GM19043 (cell line): ENCODE results near the gene CEP112.
"Not testable (repeated sequence)": the region's sequence is repeated elsewhere in the genome, so short reads cannot be mapped to it uniquely, and the experiment has no call there.

Experiments used
- ATAC-seq: cut with Tn5 transposase; IDR thresholded peaks from one replicate; pipeline ENCODE4 v1.9.1; 2021; ENCODE audit warnings: low read depth; ENCODE audit not compliant: unreplicated experiment

CEP112 gene

DNA sequence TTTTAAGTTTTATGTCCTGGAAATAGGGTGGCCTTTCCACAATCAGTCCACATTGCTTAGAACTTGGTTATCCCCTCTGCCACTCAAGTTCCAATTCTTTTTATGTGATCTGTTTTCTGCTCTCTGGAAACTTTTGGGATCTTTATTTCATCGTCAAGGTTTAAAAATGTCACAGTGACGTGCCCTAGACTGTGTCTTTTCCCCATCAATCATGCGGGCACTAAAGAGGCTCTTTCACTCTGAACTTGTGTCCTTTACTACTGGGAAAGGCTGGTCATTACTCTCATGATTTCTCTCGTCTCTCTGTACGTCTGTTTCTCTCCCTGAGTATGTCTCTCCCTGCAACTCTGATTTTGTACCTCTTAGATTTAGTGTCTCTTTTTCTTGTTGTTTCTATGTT lies 440.7 kb downstream of the CEP112 start:
- no peak for ATAC-seq

DNA sequence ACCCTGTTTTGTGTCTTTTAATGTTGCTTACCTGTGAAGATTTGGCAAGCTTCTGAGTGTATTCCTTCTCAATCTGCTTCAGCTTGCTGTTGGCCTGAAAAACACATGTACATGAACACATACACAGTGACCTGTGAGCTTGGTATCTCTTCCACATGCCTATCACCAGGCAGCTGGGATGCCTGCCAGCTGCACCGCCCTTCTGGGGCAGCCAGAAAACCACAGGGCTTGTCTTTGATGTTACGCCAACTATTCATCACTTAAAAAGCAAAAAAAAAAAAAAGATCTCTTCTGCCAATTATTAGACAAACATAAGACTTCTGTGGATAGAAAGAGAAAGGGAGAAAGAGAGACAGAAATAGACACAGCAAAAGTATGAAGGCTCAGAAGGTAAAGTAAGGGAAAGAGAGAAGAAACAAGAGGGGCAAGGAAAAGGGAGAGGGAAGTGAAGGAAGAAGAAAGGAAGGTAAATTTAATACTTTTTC lies 441.3 kb downstream of the CEP112 start:
- ATAC-seq: no peak

DNA sequence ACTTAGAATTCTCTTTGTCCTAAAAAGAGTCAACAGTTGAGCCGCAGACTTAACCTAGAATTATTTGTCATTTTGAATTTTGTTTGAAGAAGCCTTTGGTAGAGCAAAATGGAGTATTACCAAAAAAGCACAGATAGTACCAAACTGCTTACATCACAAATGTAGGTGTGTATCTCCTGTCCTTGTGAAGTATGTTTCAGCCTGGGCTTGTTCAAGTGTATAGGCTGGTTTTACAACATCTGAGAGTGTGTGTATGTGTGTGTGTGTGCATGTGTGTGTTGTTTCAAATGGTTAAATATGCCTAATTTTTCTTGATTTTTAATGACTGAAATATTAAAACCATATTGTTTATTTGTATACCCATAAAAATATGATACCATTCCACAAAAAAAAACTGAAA lies 441.8 kb downstream of the CEP112 start:
- ATAC-seq: no peak

DNA sequence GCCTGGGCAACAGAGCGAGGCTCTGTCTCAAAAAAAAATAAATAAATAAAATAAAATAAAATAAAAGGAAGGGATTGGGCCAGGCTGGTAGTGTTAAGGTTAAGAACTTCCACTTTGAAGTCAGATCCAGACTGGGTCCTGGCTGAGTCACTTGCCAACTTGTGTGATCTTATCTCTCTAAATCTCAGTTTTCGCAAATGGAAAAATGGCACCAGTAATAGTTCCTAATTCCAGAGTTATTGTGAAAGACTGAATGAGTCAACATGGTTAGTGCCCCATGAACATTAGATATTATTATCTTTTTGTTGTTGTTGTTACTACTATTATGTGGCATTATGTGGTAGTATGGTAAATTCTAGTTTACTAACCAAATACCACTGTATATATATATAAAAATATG lies 442.5 kb downstream of the CEP112 start:
- ATAC-seq: no peak

DNA sequence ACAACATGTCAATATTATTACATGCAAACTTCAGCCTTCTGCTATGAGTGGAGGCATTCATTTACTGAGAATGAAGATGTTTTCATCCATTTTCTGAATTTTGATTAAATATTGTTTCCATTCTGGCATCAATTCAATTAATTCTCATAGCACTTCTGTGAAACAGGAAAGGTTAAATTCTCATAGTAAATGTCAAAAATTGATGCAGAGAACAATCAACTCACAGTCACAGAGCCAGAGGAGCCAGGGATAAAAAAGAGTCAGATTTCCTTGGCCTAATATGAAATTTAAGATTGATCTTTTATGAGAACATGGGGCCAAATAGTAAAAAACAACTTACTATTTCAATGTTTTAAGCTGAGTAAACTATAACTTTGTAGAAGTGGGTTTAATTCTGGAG lies 446.7 kb downstream of the CEP112 start:
- no peak for ATAC-seq

DNA sequence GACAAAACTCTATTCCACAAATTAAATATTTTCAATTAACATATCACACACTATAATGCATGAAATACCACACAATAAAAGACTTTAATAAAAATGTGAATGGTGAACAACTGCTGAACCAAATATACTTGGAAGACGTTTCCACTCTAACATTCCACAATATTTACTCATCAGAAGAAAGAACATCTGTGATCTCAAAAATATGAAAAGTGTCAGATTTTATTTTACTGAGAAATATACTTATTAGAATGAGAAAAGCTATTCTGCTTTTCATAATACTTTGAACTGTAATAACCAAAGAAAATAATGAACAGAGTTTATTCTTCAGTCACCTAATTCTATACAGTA lies 448.7 kb downstream of the CEP112 start:
- ATAC-seq: no peak

DNA sequence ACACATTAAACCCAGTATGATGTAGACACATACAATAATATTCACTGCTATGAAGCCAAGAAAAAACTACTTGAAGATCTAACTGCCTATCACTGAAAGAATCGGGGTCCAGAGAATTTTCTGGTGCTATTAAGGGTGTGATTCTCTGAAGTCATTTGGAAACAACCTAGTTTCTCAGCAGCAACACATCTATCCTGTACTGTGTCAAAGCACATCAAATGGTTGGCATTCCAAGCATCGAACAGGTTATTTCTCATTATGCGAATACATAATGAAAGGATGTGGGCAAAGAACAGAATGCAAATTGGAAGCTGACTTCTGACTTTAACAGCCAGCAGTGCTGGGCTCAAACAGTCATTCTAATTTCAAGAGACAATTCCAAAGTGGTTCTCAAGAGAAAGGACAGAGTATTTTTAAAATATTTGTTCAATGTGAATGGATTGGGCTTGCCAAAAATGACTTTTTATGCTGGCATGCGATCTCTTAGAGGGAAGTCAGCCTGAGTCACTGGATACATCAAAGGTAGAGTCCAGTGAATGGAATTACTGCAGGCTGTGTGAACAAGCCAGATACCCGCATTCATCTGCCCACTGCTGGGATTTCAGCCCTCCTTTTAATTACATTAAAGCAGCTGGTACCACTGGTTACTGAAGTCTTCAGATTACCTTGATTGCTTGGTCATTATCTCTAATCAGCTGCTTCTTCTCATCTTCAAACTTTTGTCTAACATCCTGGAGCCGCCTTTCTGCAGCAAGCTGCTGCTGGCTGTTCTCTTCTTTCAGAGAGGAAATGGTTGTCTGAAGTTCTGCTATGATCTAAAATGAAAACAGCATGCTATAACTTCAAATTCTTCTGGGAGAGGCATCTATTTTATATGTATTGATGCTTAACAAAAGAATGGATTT lies 449.3 kb downstream of the CEP112 start:
- ATAC-seq: no peak

GRCh38 chr17:65741710-65742109 lies 450.2 kb downstream of the CEP112 start:
- ATAC-seq: no peak

GRCh38 chr17:65739034-65739433 lies 452.9 kb downstream of the CEP112 start:
- no peak for ATAC-seq

- ATAC-seq: no peak
Measured at GRCh38 chr17:65737451-65737850, 454.5 kb downstream of the CEP112 start.

DNA sequence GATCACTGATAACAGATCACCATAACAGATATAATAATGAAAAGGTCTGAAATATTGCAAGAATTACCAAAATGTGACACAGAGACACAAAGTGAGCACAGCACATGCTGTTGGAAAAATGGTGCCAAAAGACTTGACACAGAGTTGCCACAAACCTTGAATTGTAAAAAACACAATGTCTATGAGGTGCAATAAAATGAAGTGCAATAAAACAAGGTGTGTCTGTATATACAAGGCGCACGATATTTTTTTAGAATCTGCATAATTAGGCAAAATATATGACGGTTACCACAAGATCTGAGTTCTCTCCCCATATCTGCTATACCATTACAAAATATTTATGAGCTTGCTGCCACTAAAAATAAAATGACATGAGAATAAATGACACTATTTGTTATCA lies 458.6 kb downstream of the CEP112 start:
- ATAC-seq: no peak

DNA sequence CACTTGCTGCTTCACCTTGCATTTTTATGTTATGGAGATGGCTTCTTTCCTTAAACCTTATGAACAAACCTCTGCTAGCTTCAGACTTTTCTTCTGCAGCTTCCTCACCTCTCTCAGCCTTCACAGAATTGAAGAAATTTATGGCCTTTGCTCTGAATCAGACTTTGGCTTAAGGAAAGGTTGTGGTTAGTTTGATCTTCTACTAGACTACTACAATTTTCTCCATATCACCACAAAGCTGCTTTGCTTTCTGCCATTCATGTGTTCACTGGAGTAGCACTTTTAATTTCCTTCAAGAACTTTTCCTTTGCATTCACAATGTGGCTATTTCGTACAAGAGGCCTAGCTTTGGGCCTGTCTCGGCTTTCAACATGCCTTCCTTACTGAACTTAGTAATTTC lies 459.3 kb downstream of the CEP112 start:
- not testable (repeated sequence) for ATAC-seq

- ATAC-seq: no peak
Measured at GRCh38 chr17:65730711-65731169, 461.2 kb downstream of the CEP112 start.

GRCh38 chr17:65729207-65729606 lies 462.7 kb downstream of the CEP112 start:
- ATAC-seq: no peak

DNA sequence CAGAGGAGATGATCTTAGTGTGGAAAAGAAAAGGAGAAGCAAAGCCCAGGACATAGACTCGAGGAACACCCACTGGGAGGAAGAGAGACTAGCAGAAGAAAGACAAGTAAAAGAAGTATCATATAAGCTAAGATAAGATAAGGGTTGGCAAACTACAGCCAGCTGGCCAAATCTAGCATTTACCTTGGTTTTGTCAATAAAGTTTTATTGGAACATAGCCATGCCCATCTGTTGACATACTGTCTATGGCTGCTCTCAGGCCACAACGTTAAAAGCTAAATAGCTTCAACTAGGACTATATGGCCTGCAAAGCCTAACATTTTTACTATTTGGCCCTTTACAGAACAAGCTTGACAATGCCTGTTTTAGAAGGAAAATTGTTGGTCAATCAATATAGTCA lies 464.1 kb downstream of the CEP112 start:
- no peak for ATAC-seq

- no peak for ATAC-seq
Measured at GRCh38 chr17:65727246-65727645, 464.7 kb downstream of the CEP112 start.

- no peak for ATAC-seq
Measured at GRCh38 chr17:65723431-65724151, 468.3 kb downstream of the CEP112 start.

GRCh38 chr17:65718601-65719000 lies 473.3 kb downstream of the CEP112 start:
- ATAC-seq: no peak

DNA sequence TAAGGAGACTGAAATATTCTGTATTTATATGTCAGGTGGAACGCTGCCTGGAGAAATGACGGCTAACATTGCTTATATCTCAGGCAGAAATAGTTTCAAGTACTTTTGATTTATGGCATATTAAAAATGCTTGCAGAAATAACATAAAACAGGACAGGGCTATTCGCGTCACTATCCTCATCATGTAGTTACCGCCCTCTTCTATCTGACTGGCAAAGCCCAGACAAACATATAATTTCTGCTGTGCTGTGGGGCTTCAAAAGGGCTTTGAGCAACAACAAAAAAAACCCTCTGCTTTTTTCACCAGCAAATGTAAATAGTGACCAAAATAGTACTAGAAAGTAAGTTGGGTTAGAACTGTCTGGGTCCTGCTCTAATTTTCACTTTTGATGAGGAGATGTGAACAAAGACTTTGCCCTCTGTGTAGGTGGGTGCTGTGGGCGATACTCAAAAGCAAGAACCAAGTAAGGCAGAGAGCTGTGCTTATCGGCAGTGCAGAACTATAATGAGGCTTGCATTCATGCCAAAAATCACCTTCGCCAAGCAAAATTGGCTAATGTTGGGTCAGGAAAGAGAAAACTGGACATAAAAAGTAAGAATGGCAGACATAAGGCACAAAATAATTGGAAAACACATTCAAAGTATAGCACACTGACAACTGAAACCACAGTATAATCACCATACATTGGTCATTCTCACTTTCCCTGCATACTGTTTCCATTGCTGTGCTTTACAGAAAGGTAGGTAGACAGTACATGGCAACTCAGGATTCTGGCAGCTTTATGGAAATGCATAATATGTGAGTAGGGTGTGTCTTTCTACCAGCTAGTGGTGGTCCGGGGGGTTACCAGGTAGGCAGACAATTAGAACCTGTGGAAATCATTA lies 479.3 kb downstream of the CEP112 start:
- no peak for ATAC-seq

GRCh38 chr17:65711671-65712276 lies 480.2 kb downstream of the CEP112 start:
- ATAC-seq: no peak
